Esophagus muscularis mucosa (tissue), 3 donors: ENCODE results near the gene ZMIZ1.

Experiments used
- POLR2AphosphoS5 ChIP-seq, 2 donors: sonication (generic); formaldehyde crosslinking; IDR thresholded peaks; one replicate each; pipeline ENCODE4 v1.6.1; 2017; ENCODE audit warnings: antibody characterized with exemption in 2 of 2
- TF ChIP-seq, protein P1 (sequence below), 3 experiments: fragments of 200-600 bp in 2 of 3; fragments of 450-650 bp in 1 of 3; sonication (generic) in 2 of 3; IDR thresholded peaks; one replicate each; pipeline ENCODE4 v1.5.1; 2017 to 2019; ENCODE audit warnings: antibody characterized with exemption in 3 of 3, mild to moderate bottlenecking in 2 of 3, moderate library complexity in 1 of 3

DNA sequence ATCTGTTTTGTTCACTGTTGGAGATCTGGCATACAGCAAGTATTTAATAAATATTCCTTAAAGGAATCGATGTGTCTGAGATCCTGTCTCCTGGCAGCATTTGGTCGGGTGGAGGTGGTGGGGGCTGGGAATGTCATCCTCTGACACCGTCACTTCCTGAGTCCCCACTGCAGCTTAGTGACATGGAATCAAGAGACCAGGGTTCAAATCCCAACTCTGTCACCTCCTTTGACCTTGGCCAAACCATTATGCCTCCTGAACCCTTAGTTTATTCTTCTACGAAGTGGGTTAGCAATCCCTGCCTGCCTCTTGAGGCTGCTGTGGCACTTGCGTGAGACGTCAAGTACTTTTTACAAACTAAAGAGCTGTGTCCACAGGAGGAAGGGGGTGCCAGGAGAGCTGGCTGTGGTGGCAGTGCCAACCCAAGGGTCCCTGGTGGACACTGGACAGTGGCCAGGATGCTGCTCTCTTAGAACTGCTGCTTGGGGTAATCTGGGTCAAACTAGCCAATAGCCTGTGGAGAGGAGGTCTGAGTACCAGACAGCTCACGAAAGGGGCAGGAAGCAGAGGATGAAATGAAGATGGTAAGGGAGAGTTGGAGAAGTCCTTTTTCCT, 8.0 kb upstream of the ZMIZ1 start:
- TF ChIP-seq, protein P1, sequence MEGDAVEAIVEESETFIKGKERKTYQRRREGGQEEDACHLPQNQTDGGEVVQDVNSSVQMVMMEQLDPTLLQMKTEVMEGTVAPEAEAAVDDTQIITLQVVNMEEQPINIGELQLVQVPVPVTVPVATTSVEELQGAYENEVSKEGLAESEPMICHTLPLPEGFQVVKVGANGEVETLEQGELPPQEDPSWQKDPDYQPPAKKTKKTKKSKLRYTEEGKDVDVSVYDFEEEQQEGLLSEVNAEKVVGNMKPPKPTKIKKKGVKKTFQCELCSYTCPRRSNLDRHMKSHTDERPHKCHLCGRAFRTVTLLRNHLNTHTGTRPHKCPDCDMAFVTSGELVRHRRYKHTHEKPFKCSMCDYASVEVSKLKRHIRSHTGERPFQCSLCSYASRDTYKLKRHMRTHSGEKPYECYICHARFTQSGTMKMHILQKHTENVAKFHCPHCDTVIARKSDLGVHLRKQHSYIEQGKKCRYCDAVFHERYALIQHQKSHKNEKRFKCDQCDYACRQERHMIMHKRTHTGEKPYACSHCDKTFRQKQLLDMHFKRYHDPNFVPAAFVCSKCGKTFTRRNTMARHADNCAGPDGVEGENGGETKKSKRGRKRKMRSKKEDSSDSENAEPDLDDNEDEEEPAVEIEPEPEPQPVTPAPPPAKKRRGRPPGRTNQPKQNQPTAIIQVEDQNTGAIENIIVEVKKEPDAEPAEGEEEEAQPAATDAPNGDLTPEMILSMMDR (IDR thresholded peaks at IDR 0.05) = no peak
- no peak for TF ChIP-seq POLR2AphosphoS5 (IDR thresholded peaks at IDR 0.05)
